Activated B cell treated with CpG ODN at 0.5 μM for 24 hours (primary cell): ENCODE data around the gene CADM1. TPM values are rescaled to one million over a fixed set of nuclear protein-coding genes. Genes with fewer than 3 reads are reported as not detected.

Experiments used
- ATAC-seq: fragments of 200-7000 bp; cut with Tn5 transposase; one replicate; pipeline ENCODE4 v1.10.0; 2021; ENCODE audit warnings: low read depth, mild to moderate bottlenecking, moderate library complexity
- CTCF ChIA-PET: fragments of 350-600 bp; sonication (Branson Sonifier 250); formaldehyde crosslinking; loops from one replicate; lab custom pipeline; 2021; ENCODE audit warnings: antibody characterized with exemption; lab: Charles Lee
- POLR2A ChIA-PET: fragments of 350-600 bp; sonication (Branson Sonifier 250); formaldehyde crosslinking; loops from one replicate; lab custom pipeline; 2021; ENCODE audit warnings: antibody characterized with exemption; lab: Charles Lee
- DNase-seq: peaks from one replicate; pipeline ENCODE4 v3.0.0; 2022
- H3K27ac Mint-ChIP-seq: one replicate; pipeline ENCODE4 v1.8.0; 2020; ENCODE audit warnings: mixed read lengths
- H3K27me3 Mint-ChIP-seq: one replicate; pipeline ENCODE4 v1.8.0; 2021; ENCODE audit warnings: mixed read lengths
- H3K36me3 Mint-ChIP-seq: one replicate; pipeline ENCODE4 v1.8.0; 2021; ENCODE audit warnings: low read depth, mixed read lengths
- H3K4me1 Mint-ChIP-seq: one replicate; pipeline ENCODE4 v1.8.0; 2021; ENCODE audit warnings: mixed read lengths
- H3K4me3 Mint-ChIP-seq: one replicate; pipeline ENCODE4 v1.8.0; 2020; ENCODE audit warnings: mild to moderate bottlenecking, mixed read lengths
- H3K9me3 Mint-ChIP-seq: one replicate; pipeline ENCODE4 v1.8.0; 2020; ENCODE audit warnings: mixed read lengths
- CTCF ChIP-seq: fragments of 200-600 bp; IDR thresholded peaks from one replicate; pipeline ENCODE4 v1.8.0; 2022; ENCODE audit warnings: antibody characterized with exemption, mild to moderate bottlenecking
- intact Hi-C: fragments of 100-400 bp; cut with micrococcal nuclease; formaldehyde crosslinking; loops from one replicate; pipeline ENCODE4 v1.15.1; 2024
- total RNA-seq: library from RNA; stranded (reverse); gene quantifications from 2 replicates; pipeline ENCODE4 v1.2.3, GENCODE V29; 2022

CADM1 gene
- total RNA-seq, 1 donor from 2014 or later = 0.86 TPM

GRCh38 chr11:115134926-115135325 lies 369.3 kb downstream of the CADM1 start:
- Mint-ChIP-seq H3K4me1 (no peaks in the 10 kb centered on the region), H3K4me3 (no peak overlapping the region), H3K27me3 (no peaks in the 10 kb centered on the region), H3K27ac (no peak overlapping the region), H3K9me3 (no peaks in the 10 kb centered on the region), H3K36me3 (no peaks in the 10 kb centered on the region)
- no peak for TF ChIP-seq CTCF
- intact Hi-C loops = loop anchor here (5.0 kb wide), 1 partner anchor 793 kb away; no protein-coding TSS in a partner anchor
- DNase-seq (no peak), ATAC-seq (no peak)
- ChIA-PET CTCF (no interaction called here), POLR2A (no interaction called here)

GRCh38 chr11:115133475-115134209 lies 370.6 kb downstream of the CADM1 start:
- no peaks in the 10 kb centered on the region for H3K27me3 Mint-ChIP-seq
- intact Hi-C loops = loop anchor here (5.0 kb wide), 1 partner anchor 791 kb away; no protein-coding TSS in a partner anchor
- H3K27ac Mint-ChIP-seq = no peak overlapping the region
- no peaks in the 10 kb centered on the region for H3K4me1 Mint-ChIP-seq
- POLR2A ChIA-PET = no interaction called here
- no peaks in the 10 kb centered on the region for H3K9me3 Mint-ChIP-seq
- no peak for TF ChIP-seq CTCF
- no peak for DNase-seq
- ATAC-seq = no peak
- no peak overlapping the region for H3K4me3 Mint-ChIP-seq
- H3K36me3 Mint-ChIP-seq = no peaks in the 10 kb centered on the region
- CTCF ChIA-PET = no interaction called here

GRCh38 chr11:115132436-115133228 lies 371.6 kb downstream of the CADM1 start:
- ChIA-PET CTCF (no interaction called here), POLR2A (no interaction called here)
- Mint-ChIP-seq H3K4me3 (no peak overlapping the region), H3K4me1 (no peaks in the 10 kb centered on the region), H3K36me3 (no peaks in the 10 kb centered on the region), H3K27ac (no peak overlapping the region), H3K27me3 (no peaks in the 10 kb centered on the region), H3K9me3 (no peaks in the 10 kb centered on the region)
- DNase-seq (no peak), ATAC-seq (no peak)
- intact Hi-C loops = loop anchor here (5.0 kb wide), 1 partner anchor 790 kb away; no protein-coding TSS in a partner anchor
- no peak for TF ChIP-seq CTCF

GRCh38 chr11:115129473-115130289 lies 374.5 kb downstream of the CADM1 start:
- DNase-seq (no peak), ATAC-seq (no peak)
- Mint-ChIP-seq H3K9me3 (no peaks in the 10 kb centered on the region), H3K36me3 (no peaks in the 10 kb centered on the region), H3K27ac (no peak overlapping the region), H3K4me1 (peaks cover 11% of the 10 kb centered on the region), H3K27me3 (no peaks in the 10 kb centered on the region), H3K4me3 (no peak overlapping the region)
- TF ChIP-seq CTCF = no peak
- ChIA-PET CTCF (no interaction called here), POLR2A (no interaction called here)
- intact Hi-C loops = loop anchor here (5.0 kb wide), 2 partner anchors 787 to 798 kb away; no protein-coding TSS in a partner anchor
